Suppressor macrophage (primary cell): ENCODE results near the gene RHBDL3.
"Not testable (repeated sequence)": the region's sequence is repeated elsewhere in the genome, so short reads cannot be mapped to it uniquely, and the experiment has no call there.

Experiments
- DNase-seq, 4 experiments: peaks; one replicate each; pipeline ENCODE4 v3.0.0-alpha.2; 2020 to 2022

The RHBDL3 gene

GRCh38 chr17:32289471-32290070, 23.9 kb downstream of the RHBDL3 start:
- DNase-seq = no peak

GRCh38 chr17:32292094-32292493, 26.5 kb downstream of the RHBDL3 start:
- DNase-seq = no peak

GRCh38 chr17:32297424-32297823, 31.8 kb downstream of the RHBDL3 start:
- no peak for DNase-seq

- DNase-seq = no peak
These were observed 32.2 kb downstream of the RHBDL3 start for GRCh38 chr17:32297860-32298259.

GRCh38 chr17:32298298-32298697, 32.7 kb downstream of the RHBDL3 start:
- no peak for DNase-seq

GRCh38 chr17:32298721-32299579, 33.3 kb downstream of the RHBDL3 start:
- no peak for DNase-seq

- DNase-seq = no peak
These were observed 34.0 kb downstream of the RHBDL3 start for GRCh38 chr17:32299580-32300164.

- DNase-seq = no peak
These were observed 36.4 kb downstream of the RHBDL3 start for GRCh38 chr17:32302037-32302436.

- no peak for DNase-seq
These were observed 37.4 kb downstream of the RHBDL3 start for GRCh38 chr17:32302860-32303649.

GRCh38 chr17:32303781-32304288, 38.2 kb downstream of the RHBDL3 start:
- DNase-seq = no peak

- no peak for DNase-seq
These were observed 39.4 kb downstream of the RHBDL3 start for GRCh38 chr17:32305049-32305448.

GRCh38 chr17:32307658-32308057, 42.0 kb downstream of the RHBDL3 start:
- no peak for DNase-seq

GRCh38 chr17:32311028-32311536, 45.5 kb downstream of the RHBDL3 start:
- no peak for DNase-seq

GRCh38 chr17:32314636-32315035, 49.0 kb downstream of the RHBDL3 start:
- no peak for DNase-seq

- no peak for DNase-seq
These were observed 49.5 kb downstream of the RHBDL3 start for GRCh38 chr17:32315171-32315570.

GRCh38 chr17:32316653-32317052, 51.0 kb downstream of the RHBDL3 start:
- DNase-seq = not testable (repeated sequence)

GRCh38 chr17:32317353-32317752, 51.7 kb downstream of the RHBDL3 start:
- no peak for DNase-seq

GRCh38 chr17:32318071-32318470, 52.4 kb downstream of the RHBDL3 start:
- no peak for DNase-seq

GRCh38 chr17:32319548-32319905, 53.9 kb downstream of the RHBDL3 start:
- DNase-seq = peak; percentile 86 to 93 (median 91)

- DNase-seq = not testable (repeated sequence)
These were observed 54.4 kb downstream of the RHBDL3 start for GRCh38 chr17:32320080-32320479.

GRCh38 chr17:32320847-32321246, 55.2 kb downstream of the RHBDL3 start:
- no peak for DNase-seq

- DNase-seq = peak in 3 of 4 experiments; percentile 31 to 35 (median 31)
These were observed 57.4 kb downstream of the RHBDL3 start for GRCh38 chr17:32323046-32323445.
